ENCODE measurements around the gene AKAP6. TPM values are rescaled to one million over a fixed set of nuclear protein-coding genes. Genes with fewer than 3 reads are reported as not detected.

Gene AKAP6
- total RNA-seq, 4 donors from 2014 or later = 2.0 to 11.0 (median 4.2) TPM

DNA sequence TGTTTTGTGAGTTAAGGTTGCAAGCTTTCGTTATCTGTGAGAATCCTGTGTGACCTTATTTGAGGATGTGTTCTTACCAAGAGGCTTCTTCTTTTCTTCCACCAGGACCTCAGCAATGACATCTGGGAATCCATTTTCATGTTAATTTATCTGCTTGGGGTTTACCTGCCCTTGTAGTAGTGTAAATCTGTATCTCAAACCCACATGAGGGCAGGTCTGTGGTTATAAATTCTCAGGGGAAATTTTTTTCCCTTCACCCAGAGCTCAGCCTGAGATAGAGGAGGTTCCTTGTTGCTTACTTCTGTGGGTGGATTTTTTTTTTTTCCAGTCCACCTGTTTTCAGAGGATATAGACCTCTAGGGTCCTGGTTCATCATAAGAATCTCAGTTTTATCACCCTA is 70.8 kb downstream of the AKAP6 start:
- Histone ChIP-seq H3K27ac (no peak overlapping the region), H3K4me3 (no peak overlapping the region), H3K27me3 (no peaks in the 10 kb centered on the region), H3K4me1 (peaks cover 12% of the 10 kb centered on the region), H3K36me3 (no peaks in the 10 kb centered on the region), H3K9me3 (no peaks in the 10 kb centered on the region)
- TF ChIP-seq EP300 (IDR thresholded peaks at IDR 0.05) (no peak), POLR2A (IDR thresholded peaks at IDR 0.05) (no peak), POLR2AphosphoS5 (IDR thresholded peaks at IDR 0.05) (no peak), CTCF (IDR thresholded peaks at IDR 0.05) (no peak)
- WGBS = 93% methylated on average over 1 of the region's 1 CpG
- DNase-seq (ENCODE audit: low spot score in 2 of 2) = no peak

- Histone ChIP-seq H3K4me3 (no peak overlapping the region), H3K4me1 (peaks cover 12% of the 10 kb centered on the region), H3K27ac (no peak overlapping the region), H3K27me3 (no peaks in the 10 kb centered on the region), H3K36me3 (no peaks in the 10 kb centered on the region), H3K9me3 (no peaks in the 10 kb centered on the region)
- DNase-seq (ENCODE audit: low spot score in 2 of 2) = no peak
- 95% methylated on average over 1 of the region's 1 CpG for WGBS
- TF ChIP-seq CTCF (IDR thresholded peaks at IDR 0.05) (no peak), POLR2A (IDR thresholded peaks at IDR 0.05) (no peak)
Measured at GRCh38 chr14:32400480-32400879, 71.4 kb downstream of the AKAP6 start.

GRCh38 chr14:32403021-32403420 is 73.9 kb downstream of the AKAP6 start:
- Histone ChIP-seq H3K27me3 (no peaks in the 10 kb centered on the region), H3K36me3 (no peaks in the 10 kb centered on the region), H3K27ac (no peak overlapping the region), H3K4me3 (no peak overlapping the region), H3K4me1 (peaks cover 5% of the 10 kb centered on the region), H3K9me3 (no peaks in the 10 kb centered on the region)
- TF ChIP-seq EP300 (IDR thresholded peaks at IDR 0.05) = no peak
- TF ChIP-seq POLR2A (IDR thresholded peaks at IDR 0.05) = no peak
- TF ChIP-seq POLR2AphosphoS5 (IDR thresholded peaks at IDR 0.05) = no peak
- TF ChIP-seq CTCF (IDR thresholded peaks at IDR 0.05) = no peak
- WGBS = 92% methylated on average over 3 of the region's 3 CpGs
- no peak for DNase-seq (ENCODE audit: low spot score in 2 of 2)

GRCh38 chr14:32403688-32404087 is 74.6 kb downstream of the AKAP6 start:
- Histone ChIP-seq H3K27ac (no peak overlapping the region), H3K9me3 (no peaks in the 10 kb centered on the region), H3K4me3 (no peak overlapping the region), H3K36me3 (no peaks in the 10 kb centered on the region), H3K27me3 (no peaks in the 10 kb centered on the region), H3K4me1 (no peaks in the 10 kb centered on the region)
- TF ChIP-seq EP300 (IDR thresholded peaks at IDR 0.05) (no peak), POLR2AphosphoS5 (IDR thresholded peaks at IDR 0.05) (no peak), CTCF (IDR thresholded peaks at IDR 0.05) (no peak), POLR2A (IDR thresholded peaks at IDR 0.05) (no peak)
- 90% methylated on average over 2 of the region's 2 CpGs for WGBS
- no peak for DNase-seq (ENCODE audit: low spot score in 2 of 2)

DNA sequence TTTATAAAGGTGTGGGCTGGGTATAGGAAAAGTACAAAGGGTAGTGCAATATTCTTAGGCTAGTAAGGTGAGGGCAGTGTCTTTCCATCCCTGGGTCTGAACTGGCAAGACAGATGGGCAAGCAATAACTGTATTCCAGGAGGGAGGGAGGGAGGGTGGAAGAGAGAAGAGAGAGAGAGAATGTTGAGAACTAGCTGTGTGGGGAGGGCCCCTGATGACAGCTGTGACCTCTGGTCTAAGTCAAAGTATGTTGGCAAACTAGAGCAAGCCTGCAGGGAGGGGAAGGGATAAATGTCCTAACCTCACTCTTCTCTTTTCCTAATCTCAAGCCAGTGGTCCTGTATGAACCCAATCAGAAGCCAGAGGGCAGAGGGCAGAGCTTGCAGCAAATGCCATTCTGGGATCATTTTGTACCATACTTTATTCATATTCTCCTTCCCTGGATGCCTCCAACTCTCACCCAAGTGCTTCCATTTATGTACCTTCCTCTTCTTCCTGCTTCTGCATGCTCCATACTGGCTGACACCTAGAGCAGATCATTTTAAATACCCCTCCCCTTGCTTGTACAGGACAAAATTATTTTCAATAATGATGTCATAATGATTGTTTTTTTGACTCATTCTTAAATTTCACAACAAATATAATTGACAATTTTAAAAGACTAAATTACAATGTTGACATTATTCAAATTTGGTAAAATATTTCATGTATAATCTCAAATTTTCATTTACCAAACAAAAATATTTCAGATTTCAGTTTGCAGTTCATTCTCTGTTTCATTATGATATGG is 75.9 kb downstream of the AKAP6 start:
- Histone ChIP-seq H3K36me3 (no peaks in the 10 kb centered on the region), H3K4me1 (no peaks in the 10 kb centered on the region), H3K27ac (no peak overlapping the region), H3K9me3 (no peaks in the 10 kb centered on the region), H3K4me3 (no peak overlapping the region), H3K27me3 (no peaks in the 10 kb centered on the region)
- no peak for DNase-seq (ENCODE audit: low spot score in 2 of 2)
- TF ChIP-seq POLR2A (IDR thresholded peaks at IDR 0.05) (no peak), POLR2AphosphoS5 (IDR thresholded peaks at IDR 0.05) (no peak), EP300 (IDR thresholded peaks at IDR 0.05) (no peak), CTCF (IDR thresholded peaks at IDR 0.05) (no peak)
